GM12875 (cell line): ENCODE results near the gene CBX6.

Experiments used
- H3K4me3 ChIP-seq: one replicate; pipeline ENCODE4 v1.5.1; 2011; ENCODE audit warnings: low read depth, low read length, control low read depth
- CTCF ChIP-seq: IDR thresholded peaks from 2 replicates; pipeline ENCODE4 v1.5.1; 2011; ENCODE audit warnings: low read depth, mild to moderate bottlenecking, control low read depth, inconsistent platforms, low read length, moderate library complexity, borderline replicate concordance; ENCODE audit not compliant: insufficient read depth

Gene CBX6

GRCh38 chr22:38850941-38851849, 20.8 kb downstream of the CBX6 start:
- H3K4me3 ChIP-seq = no peak overlapping the region
- no peak for TF ChIP-seq CTCF

DNA sequence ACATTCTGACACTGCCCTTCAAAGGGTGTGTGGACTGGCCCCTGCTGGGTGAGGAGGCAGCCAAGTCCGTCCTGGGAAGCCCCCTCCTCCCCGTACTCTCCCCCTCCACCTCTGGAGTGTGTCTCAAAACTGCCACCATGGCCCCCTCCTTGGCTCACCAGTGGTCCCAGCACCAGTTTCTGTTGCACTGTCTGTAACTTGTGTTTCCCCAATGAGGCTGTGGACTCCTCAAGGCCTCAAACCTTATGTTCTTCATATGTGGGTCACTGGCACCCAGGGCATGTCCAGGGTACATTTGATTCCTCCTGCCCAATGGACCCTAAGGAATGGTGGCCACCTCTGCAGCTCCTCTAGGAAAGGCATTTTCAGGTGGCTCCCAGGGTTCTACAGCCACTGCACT, 21.6 kb downstream of the CBX6 start:
- H3K4me3 ChIP-seq = no peak overlapping the region
- TF ChIP-seq CTCF = no peak

DNA sequence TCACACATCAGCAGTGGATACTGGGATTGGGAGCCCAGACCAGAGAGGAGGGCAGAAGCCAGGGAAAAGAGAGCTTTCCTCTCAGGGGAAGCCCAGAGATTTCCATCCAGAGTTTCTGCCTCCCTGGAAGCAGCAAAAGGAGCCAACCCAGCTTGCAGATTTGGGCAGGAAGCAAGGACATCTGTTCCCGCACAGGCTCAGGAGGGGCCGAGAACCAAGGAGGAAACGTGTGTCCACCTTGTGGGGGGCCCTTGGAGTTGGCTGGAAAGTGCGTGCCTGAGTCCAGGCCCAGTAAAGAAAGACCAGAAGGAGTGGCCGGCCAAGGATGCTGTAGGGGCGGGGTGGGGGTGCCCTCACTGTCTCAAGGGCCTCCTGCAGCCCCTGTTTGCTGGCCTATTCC, 22.2 kb downstream of the CBX6 start:
- H3K4me3 ChIP-seq = no peak overlapping the region
- TF ChIP-seq CTCF = no peak

GRCh38 chr22:38846412-38846811, 25.6 kb downstream of the CBX6 start:
- no peak overlapping the region for H3K4me3 ChIP-seq
- no peak for TF ChIP-seq CTCF

- no peak overlapping the region for H3K4me3 ChIP-seq
- TF ChIP-seq CTCF = no peak
Observed at GRCh38 chr22:38845004-38845740, 26.8 kb downstream of the CBX6 start.

- no peak overlapping the region for H3K4me3 ChIP-seq
- no peak for TF ChIP-seq CTCF
Observed at GRCh38 chr22:38844315-38845003, 27.6 kb downstream of the CBX6 start.
